Measurements from ENCODE around the gene KLK11. TPM values are rescaled to one million over a fixed set of nuclear protein-coding genes. Genes with fewer than 3 reads are reported as not detected.

Gene KLK11
- total and polyA plus RNA-seq, 2 of the 8 experiments (the other 6 are each of a cell fraction or from before 2014, with no cell fraction given): 0.45 TPM; not detected in 1

DNA sequence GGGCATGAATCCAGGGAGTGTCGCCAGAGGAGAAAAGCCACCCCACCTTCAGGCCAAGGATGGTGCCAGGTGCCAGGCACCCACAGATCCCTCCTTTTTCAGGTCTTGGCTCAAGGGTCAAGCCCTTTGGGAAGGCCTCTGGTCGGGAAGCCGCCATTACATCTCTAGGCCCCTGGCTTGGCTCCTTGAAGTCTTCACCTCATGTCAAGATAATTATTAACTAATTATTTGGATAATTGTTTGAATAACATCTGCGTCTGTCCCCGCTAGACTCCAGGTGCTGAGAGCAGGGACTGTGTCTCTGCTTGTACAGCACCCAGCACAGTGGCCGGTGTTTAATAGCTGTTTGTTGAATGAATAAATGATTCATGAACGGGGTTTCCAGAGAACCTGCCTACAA is 37.2 kb upstream of the KLK11 start (continued):
- TF ChIP-seq NANOG (IDR thresholded peaks at IDR 0.05; ENCODE audit: insufficient read depth, low read depth, low read length, poor library complexity, severe bottlenecking) (no peak), SP2 (IDR thresholded peaks at IDR 0.05; ENCODE audit: low read length) (no peak), BCL11A (IDR thresholded peaks at IDR 0.05; ENCODE audit: low read depth in 2 of 2, low read length in 2 of 2) (no peak), TCF12 (IDR thresholded peaks at IDR 0.05; ENCODE audit: low read depth, low read length) (no peak)

Data from H1 (cell line).